Measurements from ENCODE around the gene DDN.

Gene DDN

GRCh38 chr12:48978291-48978740 lies 20.9 kb downstream of the DDN start, which contains the start of gene WNT1:
Gene WNT1, plus strand, starts transcription at chr12:48978322. Its CDS starts 329 bp downstream, at chr12:48978651.
- DNase-seq (ENCODE audit: low read depth) = no peak
- TF ChIP-seq, protein P1, sequence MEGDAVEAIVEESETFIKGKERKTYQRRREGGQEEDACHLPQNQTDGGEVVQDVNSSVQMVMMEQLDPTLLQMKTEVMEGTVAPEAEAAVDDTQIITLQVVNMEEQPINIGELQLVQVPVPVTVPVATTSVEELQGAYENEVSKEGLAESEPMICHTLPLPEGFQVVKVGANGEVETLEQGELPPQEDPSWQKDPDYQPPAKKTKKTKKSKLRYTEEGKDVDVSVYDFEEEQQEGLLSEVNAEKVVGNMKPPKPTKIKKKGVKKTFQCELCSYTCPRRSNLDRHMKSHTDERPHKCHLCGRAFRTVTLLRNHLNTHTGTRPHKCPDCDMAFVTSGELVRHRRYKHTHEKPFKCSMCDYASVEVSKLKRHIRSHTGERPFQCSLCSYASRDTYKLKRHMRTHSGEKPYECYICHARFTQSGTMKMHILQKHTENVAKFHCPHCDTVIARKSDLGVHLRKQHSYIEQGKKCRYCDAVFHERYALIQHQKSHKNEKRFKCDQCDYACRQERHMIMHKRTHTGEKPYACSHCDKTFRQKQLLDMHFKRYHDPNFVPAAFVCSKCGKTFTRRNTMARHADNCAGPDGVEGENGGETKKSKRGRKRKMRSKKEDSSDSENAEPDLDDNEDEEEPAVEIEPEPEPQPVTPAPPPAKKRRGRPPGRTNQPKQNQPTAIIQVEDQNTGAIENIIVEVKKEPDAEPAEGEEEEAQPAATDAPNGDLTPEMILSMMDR (conservative IDR thresholded peaks at IDR 0.05; ENCODE audit: low read depth, low read length) = no peak
- no peak within 1 kb of the TSS for H3K4me3 ChIP-seq (ENCODE audit: low read length)

DNA sequence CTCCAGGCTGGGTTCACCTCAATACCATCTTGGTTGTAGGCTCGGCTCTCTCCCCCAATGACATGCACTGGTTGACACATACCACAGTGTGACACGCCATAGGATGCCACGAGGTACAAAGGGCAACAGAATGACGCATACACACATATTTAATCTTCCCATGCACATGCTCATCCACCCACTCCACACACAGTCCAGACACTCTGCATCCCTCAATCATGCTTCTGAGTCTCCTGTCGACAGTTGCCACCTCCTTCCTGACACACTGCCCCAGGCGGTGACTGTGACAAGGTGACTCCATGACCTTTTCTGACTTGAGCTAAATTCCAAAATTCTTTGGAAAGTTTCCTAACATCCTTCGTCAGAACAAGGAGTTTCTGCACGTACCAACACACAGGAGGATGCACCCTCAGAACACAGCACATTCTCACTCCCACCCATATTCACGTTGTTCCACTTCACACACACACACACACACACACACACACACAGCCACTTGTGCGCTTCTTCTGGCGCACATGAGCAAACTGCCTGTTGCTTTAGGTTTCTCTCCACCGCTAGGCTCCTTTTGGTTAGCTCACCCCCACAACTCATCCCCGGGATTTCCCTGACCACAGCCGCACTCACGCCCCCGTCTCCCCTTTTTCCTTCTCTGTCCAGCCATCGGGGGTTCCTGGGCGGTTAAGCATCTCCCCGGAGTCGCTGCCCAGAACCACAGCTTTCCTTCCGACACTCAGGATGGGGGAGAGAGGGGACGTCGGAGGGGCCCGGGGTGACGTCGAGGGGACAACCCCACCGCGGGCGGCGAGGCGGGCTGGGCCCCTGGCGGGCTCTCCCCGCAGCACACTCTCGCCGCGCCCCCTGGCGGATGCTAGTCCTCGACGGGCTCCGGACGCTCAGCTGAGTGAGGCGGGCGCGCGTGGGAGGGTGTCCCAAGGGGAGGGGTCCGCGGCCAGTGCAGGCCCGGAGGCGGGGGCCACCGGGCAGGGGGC lies 21.6 kb downstream of the DDN start:
- H3K4me3 ChIP-seq (ENCODE audit: low read length) = no peak overlapping the region
- TF ChIP-seq, protein P1 (conservative IDR thresholded peaks at IDR 0.05; ENCODE audit: low read depth, low read length) = peak; percentile 66
- DNase-seq (ENCODE audit: low read depth) = no peak

DNA sequence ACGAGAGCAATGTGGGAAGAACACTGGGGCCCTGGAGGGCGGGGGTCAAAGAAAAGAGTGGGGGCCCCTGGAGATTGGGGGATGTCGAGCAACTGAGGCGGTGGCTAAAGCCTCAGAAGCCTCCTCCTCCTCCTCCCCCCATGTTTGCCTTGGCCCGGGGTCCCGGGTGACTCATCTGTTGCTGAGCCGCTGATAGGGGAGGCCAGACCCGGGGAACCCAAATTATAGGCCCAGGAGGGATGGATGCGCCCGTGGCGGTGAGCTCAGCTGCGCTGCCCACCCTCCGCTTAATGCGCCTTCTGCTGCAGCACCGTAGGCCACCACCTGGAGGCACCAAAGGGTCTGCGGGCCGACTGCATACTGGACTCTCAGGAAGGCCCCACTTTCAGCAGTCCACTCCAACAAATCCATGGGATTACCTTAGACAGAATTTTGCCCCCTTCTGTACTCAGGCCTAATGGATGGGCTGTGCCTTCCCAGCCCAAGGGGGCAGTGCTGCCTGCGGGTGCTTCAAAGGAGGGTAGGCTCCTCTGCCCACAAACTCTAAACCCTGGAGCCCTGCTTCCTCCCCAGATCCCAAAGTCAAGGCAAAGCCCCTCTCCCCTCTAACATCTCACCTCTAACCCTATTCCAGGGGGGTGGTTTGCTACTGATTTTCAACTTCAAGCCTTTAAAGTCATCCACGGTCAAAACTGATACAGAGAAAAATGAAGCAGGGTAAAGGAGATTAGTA lies 25.1 kb downstream of the DDN start:
- TF ChIP-seq, protein P1 (conservative IDR thresholded peaks at IDR 0.05; ENCODE audit: low read depth, low read length) = peak; percentile 81
- DNase-seq (ENCODE audit: low read depth) = no peak
- no peak overlapping the region for H3K4me3 ChIP-seq (ENCODE audit: low read length)

GRCh38 chr12:48973531-48973930 lies 25.6 kb downstream of the DDN start:
- DNase-seq (ENCODE audit: low read depth) = no peak

DNA sequence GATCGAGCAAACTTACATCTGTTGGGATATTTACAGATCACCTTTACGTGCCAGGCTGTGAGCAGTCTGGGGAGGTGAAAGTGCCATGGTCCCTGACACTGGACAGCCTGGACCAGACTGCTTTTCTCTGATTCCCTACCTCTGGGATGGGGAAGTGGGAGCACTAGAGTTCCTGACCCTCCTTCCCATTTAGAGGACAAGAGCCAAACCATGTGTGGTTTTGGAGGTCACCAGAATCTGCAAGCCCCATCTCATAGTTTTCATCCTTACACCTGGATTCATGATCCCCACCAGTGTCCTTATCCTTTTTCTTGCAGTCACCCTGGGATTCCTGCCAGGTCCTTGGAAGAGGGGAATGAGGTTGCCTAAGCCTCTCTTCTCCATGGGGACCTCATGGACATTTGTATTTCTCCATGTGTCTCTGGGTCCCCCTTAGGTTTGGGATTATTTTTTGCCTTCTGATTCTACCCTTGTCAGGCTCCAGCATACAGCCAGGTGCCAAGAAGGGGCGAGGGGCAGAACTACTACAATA lies 26.2 kb downstream of the DDN start:
- no peak for DNase-seq (ENCODE audit: low read depth)
- TF ChIP-seq, protein P1 (conservative IDR thresholded peaks at IDR 0.05; ENCODE audit: low read depth, low read length) = no peak
- H3K4me3 ChIP-seq (ENCODE audit: low read length) = no peak overlapping the region

More at GRCh38 chr12:48973531-48973930, 25.6 kb downstream of the DDN start:
- no peak overlapping the region for H3K4me3 ChIP-seq (ENCODE audit: low read length)
- TF ChIP-seq, protein P1 (conservative IDR thresholded peaks at IDR 0.05; ENCODE audit: low read depth, low read length) = no peak

DNA sequence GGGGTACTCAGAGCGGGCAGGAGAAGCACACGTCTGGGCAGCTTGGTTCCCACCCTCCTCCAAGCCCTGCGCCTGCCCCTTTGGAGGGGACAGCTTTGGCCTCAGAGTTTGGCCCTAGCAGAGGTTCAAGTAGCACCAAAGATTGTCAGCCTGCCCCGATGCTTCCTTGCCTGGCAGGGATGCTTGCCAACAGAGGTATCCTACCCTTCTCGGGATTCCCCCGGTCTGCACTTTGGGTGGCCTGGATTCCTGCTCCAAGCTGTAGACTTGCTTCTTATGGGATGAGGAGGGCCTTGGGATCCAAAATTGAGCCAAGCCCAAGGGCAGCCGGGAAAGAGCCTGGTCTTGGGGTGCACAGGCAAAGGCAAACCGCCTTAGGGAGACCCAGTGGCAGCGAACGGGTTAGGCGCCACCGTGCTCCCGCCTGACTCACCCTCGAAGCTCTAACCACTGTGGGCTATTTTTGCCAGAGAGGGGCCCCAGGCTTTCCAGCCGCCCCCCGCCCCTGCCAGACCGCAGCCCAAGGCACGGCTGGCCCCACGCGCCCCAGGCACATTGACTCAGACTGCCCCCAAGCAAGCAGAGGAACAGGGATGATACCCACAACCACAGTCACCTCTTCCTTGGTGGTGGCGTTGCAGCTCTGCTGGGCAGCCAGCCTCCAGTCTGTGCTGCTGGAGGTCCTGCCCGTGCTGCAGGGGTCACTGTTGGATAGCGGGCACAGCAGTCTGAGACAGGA lies 26.8 kb downstream of the DDN start:
- TF ChIP-seq, protein P1 (conservative IDR thresholded peaks at IDR 0.05; ENCODE audit: low read depth, low read length) = peak; percentile 17
- DNase-seq (ENCODE audit: low read depth) = no peak
- no peak overlapping the region for H3K4me3 ChIP-seq (ENCODE audit: low read length)
